NCI-H345 treated with DMSO at 0.1 percent for 48 hours (cell line): Measurements from ENCODE around the gene P2RX4.
"Not testable (repeated sequence)": the region's sequence is repeated elsewhere in the genome, so short reads cannot be mapped to it uniquely, and the experiment has no call there.

Source experiments
- DNase-seq: peaks from one replicate; lab custom pipeline; 2025; ENCODE audit not compliant: unreplicated experiment; lab: John Stamatoyannopoulos, UW

P2RX4 gene

DNA sequence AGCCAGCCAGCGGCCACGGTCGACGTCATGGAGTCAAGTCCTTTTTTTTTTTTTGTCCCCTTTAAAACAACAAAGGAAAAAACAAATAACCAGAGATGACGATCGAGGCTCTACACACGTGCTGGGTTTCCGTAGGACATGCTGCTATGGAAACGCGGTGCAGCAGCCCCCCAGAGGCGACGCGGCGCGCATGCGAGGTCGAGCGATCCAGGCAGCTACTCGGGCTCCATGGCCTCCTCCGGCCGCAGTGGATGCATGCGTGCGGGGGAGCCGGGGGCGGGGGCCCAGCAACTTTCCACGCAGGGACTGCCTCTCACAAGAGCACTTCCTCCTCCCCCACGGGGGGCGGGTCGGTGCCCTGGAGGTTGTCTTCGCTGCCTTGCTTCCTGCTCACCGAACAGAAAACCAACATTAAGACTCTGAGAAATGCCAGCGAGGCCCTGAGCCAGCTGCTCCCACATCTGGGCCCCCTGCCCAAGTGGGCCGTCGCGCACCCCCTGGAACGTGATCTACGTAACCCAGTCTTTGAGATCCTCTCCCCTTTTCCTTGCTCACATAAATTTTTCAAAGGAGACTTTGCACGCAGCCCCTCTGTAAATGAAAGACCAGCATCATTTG lies 30.7 kb downstream of the P2RX4 start:
- no peak for DNase-seq

DNA sequence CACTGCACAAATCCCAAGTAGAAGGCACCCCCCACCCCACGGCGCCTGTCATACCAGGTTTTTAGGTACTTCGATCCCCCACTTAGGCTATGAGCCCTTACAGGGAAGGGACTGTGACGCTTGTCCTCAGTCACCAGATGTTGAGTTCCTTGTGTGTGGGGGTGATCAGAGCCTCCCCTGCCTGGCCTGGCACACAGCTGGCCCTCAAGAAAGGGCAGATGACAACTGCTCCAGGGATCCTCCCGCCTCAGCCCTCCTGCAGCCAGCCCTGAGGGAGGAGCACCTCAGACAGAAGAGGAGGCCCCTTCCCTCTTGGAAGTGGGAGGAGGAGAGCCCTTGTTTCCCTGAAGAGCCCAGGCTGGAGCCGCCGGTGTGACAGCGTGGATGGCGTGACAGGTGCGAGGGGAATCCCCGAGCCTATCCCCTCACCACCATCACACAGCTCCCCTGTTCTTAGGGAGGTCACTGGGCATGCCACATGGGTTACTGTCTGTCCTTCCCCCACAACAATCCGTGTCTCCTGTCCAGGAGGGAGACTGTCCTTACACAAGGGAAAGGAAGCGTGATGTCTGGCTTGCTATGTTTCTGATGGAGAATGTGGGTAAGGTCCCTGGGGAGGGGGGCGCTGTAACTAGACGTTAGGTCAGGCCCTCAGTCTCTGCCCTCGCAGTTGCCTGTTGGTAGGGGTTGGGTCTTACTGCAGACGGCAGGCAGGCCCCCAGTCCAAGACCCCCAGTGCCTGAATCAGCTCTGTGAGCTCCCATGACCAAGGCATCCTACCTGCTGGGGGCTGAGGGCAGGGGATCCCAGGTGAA lies 31.4 kb downstream of the P2RX4 start:
- DNase-seq = no peak

DNA sequence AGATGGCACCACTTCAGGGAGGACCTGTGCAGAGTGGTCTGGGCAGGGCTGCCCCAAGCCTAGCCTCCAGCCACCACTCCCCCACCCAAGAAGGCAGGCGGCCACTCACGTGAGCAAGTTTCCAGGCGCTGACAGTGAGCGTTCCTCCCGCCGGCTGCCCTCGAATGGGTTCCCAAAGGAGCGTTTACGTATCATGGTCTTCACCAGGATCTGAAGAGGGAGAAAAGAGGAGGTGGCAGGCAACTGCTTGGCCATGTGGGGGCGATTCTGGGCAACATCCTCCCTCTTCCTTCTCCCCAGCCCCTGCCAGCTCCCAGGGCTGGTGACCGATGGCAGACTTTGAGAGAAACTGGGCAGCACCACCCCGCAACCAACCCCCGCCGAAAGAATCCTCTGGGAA lies 35.1 kb downstream of the P2RX4 start:
- DNase-seq = no peak

DNA sequence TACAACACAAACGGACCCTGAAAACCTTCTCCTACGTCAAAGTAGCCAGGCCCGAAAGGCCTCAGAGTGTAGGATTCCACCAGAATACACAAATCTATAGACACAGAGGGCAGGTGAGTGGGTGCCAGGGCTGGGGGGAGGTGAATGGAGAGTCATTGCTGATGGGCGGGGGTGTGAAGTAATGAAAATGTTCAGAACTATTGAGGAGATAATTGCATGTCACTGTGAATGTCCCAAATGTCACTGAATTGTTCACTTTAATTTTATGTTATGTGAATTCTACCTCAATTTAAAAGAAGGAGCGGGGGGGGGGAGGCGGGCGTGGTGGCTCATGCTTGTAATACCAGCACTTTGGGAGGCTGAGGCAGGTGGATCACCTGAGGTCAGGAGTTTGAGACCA lies 36.0 kb downstream of the P2RX4 start:
- no peak for DNase-seq

DNA sequence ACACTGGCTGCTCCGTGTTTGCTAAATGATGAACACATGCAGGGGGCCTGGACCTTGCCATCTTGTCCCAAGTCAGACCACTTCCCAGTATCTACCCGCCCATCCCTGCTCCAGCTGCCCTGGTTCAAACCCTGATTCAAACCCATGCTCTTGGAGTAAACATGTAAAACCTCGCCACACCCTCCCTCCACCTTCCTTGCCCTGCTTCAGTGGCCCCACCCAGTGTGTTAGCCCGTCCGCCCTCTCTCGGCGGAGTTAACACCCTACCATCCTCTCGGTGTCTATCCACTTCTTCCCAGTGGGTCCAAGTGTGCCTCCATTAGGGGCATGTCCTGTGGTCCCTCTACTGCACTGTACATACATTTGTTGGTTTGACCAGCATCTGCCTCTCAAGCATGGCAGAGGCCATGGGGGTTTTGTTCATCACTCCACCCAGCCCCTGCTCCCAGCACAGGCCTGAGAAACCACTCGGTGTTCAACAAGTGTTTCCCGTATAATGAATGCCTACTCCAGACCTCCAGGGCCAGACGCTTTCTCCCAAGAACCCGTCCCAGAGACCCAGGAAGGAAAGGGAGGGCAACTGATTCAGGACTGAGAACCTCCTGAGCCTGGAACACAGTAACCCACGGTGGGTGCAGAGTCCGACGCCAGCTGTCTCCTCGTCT lies 37.1 kb downstream of the P2RX4 start:
- DNase-seq = no peak

DNA sequence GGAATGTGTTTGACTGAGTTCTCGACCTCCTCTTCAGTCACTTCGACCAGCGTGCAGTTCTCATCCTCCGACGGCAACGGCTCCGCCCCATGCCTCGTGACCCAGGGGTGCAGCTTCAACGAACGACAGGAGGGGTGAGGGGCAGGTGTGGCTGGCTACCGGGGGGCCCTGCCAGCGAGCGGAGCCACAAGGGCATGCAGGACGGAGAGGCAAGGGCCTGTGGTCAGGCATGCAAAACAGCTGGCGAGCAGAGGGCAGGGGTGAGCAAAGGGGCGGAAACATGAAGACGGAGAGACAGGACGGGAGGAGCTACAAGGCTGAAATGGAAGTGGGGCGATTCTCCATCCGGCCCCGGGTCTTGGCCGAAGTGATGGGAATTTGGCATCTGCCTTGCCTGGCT lies 38.7 kb downstream of the P2RX4 start:
- DNase-seq = no peak

DNA sequence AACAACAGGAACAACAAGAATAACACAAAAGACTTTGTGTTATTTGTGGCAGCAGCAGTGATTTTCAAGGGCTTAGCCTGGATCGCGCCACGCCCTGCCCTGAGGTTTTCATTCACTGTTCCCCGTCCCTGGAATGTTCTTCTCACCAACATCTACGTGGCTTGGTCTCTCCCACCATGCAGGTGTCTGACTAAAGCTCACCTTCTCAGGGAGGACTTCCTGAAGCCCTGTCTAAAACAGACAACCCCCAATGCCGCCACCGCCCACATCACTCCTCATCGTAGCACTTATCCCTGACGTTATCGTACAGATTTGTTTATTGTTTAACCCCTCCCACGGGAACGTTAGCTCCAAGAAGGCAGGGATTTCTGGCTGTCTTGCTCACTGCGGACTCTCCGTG lies 40.4 kb downstream of the P2RX4 start:
- DNase-seq = no peak

DNA sequence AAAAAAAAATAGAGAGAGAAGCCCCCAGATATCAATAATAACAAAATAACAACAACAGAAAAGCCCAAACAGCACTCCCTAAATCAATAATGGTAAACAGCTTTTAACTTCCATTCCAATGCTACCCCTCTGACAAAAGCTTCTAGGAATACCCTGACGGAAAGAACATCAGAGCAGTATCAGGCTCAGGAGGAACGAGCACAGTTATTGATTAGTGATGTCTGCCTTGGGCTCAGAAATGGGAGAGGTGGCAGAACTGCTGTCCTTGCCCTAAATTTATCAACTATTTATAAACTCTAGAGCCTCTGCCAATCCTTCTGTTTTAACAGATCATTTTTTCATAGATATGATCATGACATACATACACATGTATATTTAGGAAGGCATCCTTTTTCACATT lies 41.9 kb downstream of the P2RX4 start:
- no peak for DNase-seq

DNA sequence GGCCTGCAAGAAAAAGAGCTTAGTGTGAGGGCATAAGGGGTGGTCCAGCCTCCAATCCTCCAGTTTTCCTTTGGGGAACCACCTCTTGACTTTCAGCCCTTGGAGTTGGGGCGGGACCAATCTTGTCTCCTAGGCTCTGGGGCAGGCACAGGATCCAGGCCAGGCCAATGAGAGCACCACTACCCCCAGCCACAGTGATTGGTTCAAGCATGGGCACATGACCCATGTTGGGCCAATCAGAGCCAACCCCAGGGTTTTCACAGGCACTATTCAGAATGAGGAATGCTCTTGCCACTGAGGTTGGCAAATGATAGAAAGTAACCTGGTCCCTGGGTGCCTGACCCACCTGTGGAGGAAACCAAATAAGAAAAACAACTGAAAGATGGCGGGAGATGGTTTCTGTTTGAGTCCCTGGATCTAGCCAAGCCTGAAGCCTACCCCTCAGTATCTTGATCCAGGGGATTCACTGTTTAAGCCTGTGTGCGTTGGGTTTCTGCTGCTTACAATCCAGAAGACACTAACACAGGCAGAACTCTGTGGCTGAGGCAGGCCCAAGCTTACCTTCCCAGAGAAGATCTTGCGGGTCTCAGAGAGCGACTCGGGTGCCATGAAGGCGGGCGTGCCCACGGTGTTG lies 42.9 kb downstream of the P2RX4 start:
- no peak for DNase-seq

DNA sequence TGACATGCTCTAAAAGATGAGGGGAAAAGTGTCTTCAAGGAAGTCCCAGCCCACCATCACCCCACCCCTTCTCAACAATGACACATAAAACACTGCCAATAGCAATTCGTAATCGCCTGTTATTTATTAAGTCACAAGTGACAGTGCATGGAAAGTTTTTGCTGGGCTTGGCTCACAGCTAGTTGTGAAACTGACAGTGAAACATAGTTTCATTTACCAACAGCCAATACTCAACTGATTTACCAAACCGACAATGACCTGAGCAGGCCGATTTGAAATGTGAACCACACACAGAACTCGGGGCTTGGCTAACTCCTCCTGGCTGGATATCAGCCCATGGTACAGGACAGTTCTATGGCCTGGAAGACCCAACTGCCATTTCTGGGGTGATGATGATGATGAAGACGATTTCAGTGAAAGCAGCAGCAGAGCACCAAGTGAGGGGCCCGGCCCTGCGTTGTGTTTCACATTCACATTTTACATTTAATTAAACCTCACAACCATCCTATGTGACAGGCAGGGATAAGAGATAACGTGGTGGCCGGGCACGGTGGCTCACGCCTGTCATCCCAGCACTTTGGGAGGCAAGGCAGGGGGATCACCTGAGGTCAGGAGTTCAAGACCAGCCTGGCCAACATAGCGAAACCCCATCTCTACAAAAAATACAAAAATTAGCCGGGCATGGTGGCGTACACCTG lies 43.9 kb downstream of the P2RX4 start:
- DNase-seq = no peak

DNA sequence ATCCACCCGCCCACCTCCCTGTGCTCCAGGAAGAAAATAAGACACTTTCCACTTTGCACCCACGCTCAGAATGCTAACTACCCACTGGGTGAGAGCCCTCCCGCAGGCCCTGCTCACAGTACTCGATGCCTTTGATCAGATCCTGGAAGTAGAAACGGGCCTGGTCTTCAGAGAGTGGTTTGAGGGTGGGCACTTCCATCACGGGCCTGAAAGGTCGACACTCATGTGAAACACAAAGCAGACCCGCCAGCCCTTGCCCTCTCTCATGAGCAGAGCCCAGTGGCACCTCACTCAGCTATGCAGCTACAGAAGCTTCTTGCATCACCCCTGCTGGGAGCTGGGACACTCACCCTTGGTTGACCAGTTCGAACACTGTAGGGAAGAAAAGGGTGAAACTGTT lies 45.5 kb downstream of the P2RX4 start:
- DNase-seq = no peak

DNA sequence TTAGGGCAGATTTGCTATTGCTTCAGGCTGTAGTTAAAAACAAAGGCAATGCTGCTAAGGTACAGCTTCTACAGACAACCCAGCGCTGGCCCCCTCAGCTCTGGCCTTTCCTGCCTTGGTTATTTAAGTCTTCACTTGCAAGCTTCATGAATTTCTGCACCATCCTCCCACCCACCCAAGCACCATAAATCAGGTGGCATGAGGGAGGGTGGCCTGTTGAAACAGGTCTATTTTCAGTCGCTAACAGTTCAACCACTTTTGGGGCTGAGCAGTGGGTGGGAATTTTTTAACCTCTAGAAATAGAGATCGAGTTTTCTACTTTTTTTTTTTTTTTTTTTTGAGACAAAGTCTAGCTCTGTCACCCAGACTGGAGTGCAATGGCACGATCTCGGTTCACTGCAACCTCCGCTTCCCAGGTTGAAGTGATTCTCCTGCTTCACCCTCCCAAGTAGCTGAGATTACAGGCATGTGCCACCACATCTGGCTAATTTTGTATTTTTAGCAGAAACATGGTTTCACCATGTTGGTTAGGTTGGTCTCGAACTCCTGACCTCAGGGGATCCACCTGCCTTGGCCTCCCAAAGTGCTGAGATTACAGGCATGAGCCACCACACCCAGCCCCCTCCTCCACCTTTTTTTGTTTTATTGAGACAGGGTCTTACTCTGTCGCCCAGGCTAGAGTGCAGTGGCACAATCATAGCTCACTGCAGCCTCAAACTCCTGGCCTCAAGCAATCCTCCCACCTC lies 47.9 kb downstream of the P2RX4 start:
- DNase-seq = not testable (repeated sequence)

DNA sequence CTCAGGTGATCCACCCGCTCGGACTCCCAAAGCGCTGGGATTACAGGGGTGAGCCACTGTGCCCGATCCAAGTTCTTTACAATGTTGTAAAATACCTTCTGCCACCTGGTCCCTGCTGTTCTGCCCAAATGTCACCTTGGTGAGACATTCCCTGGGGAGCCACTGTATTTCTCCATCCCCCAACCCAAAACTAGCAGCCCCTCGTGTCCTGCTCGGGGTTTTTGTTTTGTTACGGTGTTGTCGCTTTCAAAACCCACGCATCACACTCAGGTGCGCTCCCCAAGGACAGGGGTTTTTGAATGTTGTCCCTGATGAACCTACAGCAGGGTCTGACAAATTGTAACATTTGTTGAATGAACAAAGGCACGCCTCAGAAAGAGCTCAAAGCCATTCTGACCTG lies 49.1 kb downstream of the P2RX4 start:
- DNase-seq = no peak

DNA sequence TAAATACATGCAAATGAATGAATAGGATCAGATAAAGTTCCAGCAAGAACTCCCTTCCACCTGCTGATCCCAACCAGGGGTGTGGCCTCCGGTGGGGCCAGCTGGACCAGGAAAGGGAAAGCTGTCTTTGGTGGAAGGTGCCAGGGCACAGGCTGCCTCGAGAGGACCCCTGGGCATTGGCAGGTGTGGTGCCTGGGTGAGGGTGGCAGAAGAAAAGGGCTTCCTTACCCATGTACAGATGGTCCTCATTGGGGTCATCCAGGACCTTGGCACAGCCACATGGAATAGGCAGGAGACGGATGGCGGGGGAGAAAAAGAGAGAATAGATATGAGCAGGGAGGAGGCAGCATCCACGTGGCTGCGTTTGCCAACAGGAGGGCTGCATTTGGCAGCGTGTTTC lies 50.2 kb downstream of the P2RX4 start:
- DNase-seq = no peak

DNA sequence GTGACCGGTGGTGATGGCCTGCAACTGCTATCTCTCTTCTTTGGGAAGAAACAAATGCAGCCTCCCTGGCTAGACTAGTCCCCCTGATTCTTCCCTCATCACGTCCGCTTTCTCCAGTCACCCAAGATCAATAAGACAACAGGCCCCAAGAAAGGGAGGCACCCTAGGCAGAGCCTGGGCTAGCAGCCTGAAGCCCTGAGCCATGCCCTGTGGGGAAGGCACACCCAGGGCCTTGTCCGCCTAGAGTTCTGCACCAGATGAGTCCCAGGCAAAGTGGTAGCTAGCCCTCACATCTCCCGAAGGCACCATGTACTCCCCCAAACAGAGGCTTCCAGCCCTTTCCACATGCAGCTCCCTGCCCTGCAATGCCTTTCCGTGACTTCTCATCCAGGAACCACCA lies 51.5 kb downstream of the P2RX4 start:
- DNase-seq = no peak

DNA sequence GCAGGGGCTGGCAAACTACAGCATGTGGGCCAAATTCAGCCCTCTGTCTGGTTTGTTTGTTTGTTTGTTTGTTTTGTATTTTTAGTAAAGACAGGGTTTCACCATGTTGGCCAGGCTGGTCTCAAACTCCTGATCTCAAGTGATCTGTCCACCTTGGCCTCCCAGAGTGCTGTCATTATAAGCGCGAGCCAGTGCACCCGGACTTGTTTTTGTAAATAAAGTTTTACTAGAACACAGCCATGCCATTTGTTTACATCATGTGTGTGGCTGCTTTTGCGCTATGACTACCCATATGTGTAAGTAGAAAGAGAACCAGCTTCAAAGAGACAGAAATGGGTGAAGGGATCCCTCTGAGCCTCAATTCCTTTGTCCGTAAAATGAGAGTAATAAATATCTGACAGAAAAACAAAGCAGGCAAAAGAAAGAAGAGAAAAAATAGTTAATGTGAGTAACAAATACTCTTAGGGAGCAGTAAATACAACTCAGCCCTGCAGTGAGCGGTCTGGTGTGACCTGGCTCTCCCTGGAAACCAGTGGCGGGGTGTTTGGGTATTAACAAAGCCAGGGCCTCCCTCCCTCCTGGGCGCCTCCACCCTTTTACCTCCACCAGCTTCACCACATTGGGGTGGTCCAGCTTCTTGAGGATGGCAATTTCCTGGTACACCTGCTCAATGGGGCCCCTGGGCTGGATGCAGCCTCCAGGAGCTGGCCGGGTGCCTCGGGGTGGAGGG lies 53.4 kb downstream of the P2RX4 start:
- DNase-seq = no peak

DNA sequence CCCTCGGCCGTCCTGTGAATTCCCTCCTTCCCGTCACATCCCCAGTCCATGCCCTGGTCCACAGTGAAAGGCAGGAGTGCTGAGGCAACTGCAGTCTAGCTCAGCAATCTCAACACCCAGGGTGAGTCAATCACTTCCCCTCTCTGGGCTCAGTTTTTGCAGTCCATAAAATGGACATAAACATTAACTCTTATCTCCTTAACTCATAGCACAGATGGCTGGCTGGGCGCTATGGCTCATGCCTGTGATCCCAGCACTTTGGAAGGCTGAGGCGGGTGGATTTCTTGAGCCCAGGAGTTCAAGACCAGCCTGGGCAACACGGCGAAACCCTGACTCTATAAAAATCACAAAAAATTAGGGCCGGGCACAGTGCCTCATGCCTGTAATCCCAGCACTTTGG lies 54.2 kb downstream of the P2RX4 start:
- no peak for DNase-seq

DNA sequence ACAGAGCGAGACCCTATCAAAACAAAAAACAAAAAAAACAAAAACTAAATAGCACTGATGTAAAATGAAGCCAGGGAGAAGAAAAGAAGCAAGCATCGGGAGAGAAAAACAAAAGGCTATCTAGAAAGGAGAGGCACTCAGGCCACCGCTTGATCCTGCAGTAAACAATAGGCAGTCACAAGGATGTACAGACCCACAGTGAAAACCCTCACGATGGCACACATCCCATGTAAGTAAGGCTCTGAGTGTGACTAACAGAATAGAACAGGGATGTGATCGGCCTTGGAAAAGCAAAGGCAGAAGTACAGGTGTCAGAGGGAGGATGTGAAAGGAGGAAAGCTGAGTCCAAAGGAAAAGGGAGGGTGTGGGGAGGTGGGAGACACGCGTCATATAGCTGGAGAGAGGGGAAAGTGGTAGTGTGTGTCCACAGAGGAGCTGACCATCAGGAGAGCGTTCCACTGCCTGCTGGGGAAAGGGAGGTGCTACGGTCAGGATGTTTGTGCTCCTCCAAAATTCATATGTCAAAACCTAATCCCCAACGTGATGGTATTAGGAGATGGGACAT lies 55.1 kb downstream of the P2RX4 start:
- no peak for DNase-seq

DNA sequence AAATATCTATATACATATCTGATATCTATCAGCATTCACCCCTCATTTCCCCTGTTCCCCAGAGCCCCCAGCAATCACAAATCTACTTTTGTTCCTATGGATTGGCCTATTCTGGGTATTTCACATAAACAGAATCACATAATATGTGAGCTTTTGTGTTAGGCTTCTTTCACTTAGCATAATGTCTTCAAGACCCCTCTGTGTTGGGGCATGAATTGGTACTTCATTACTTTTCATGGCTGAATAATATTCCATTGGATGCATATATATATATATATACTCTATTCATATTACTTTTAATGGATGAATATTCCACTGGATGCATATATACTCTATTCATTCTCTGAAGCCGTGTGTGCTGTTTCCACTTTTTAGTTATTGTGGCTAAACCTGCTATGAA lies 57.9 kb downstream of the P2RX4 start:
- no peak for DNase-seq
